ENCODE results near the gene CSNK2B. TPM values are rescaled to one million over a fixed set of nuclear protein-coding genes. Genes with fewer than 3 reads are reported as not detected.

The CSNK2B gene
- total RNA-seq, 1 experiment from 2014 or later: 219 TPM

- no peak for TF ChIP-seq SIN3A (IDR thresholded peaks at IDR 0.05; ENCODE audit: borderline replicate concordance, insufficient read depth, low read depth, low read length)
- TF ChIP-seq POLR2AphosphoS5 (IDR thresholded peaks at IDR 0.05; ENCODE audit: low read depth, low read length): peak; percentile 14; the same call in 1 of the 2 replicates
Measured at GRCh38 chr6:31622684-31623091, 43.2 kb upstream of the CSNK2B start.

GRCh38 chr6:31624070-31624469, 41.8 kb upstream of the CSNK2B start:
- H3K27me3 ChIP-seq (ENCODE audit: control insufficient read depth, insufficient read depth, low read length): no peaks in the 10 kb centered on the region
- peaks cover 44% of the 10 kb centered on the region for H3K36me3 ChIP-seq (ENCODE audit: control insufficient read depth, insufficient read depth, low read length)
- CTCF ChIA-PET: no interaction called here
- H3K27ac ChIP-seq (ENCODE audit: low read length): no peak overlapping the region
- no peaks in the 10 kb centered on the region for H3K9me3 ChIP-seq (ENCODE audit: control insufficient read depth, insufficient read depth, low read depth, low read length)
- H3K4me3 ChIP-seq (ENCODE audit: low read depth in 2 of 2, low read length in 2 of 2): no peak overlapping the region
- no peak for DNase-seq (ENCODE audit: low read depth, low spot score)
- intact Hi-C loops (cut with micrococcal nuclease; ENCODE audit: unreplicated experiment): no loop called here
- TF ChIP-seq REST (IDR thresholded peaks at IDR 0.05; ENCODE audit: insufficient read depth in 1 of 2, low read depth in 2 of 2, low read length in 1 of 2) (no peak), POLR2AphosphoS5 (IDR thresholded peaks at IDR 0.05; ENCODE audit: low read depth, low read length) (no peak), TCF7L2 (IDR thresholded peaks at IDR 0.05; ENCODE audit: low read depth, low read length) (no peak), CTCF (IDR thresholded peaks at IDR 0.05) (no peak), SIN3A (IDR thresholded peaks at IDR 0.05; ENCODE audit: borderline replicate concordance, insufficient read depth, low read depth, low read length) (no peak)
- POLR2A ChIA-PET: interaction anchor here (0.8 kb wide), 1 partner anchor 50 kb away, joined by 3 read pairs; no protein-coding TSS in a partner anchor
- in situ Hi-C loops (cut with HindIII; ENCODE audit: low pct_unique_long_range_greater_than_20kb, low sequenced_read_pairs): no loop called here
- peaks cover 12% of the 10 kb centered on the region for H3K4me1 ChIP-seq (ENCODE audit: control insufficient read depth, insufficient read depth, low read length)
- ATAC-seq: no peak
- no TSS peak for BruUV-seq (replicated peaks)

More at GRCh38 chr6:31622684-31623091, 43.2 kb upstream of the CSNK2B start:
- Histone ChIP-seq H3K9me3 (ENCODE audit: control insufficient read depth, insufficient read depth, low read depth, low read length) (no peaks in the 10 kb centered on the region), H3K27me3 (ENCODE audit: control insufficient read depth, insufficient read depth, low read length) (no peaks in the 10 kb centered on the region), H3K4me1 (ENCODE audit: control insufficient read depth, insufficient read depth, low read length) (peaks cover 12% of the 10 kb centered on the region), H3K4me3 (ENCODE audit: low read depth in 2 of 2, low read length in 2 of 2) (peak overlapping the region; percentile 83 to 84), H3K27ac (ENCODE audit: low read length) (peak overlapping the region; percentile 100), H3K36me3 (ENCODE audit: control insufficient read depth, insufficient read depth, low read length) (peaks cover 40% of the 10 kb centered on the region)
- ATAC-seq: no peak
- CTCF ChIA-PET: no interaction called here
- DNase-seq (ENCODE audit: low read depth, low spot score): no peak
- BruUV-seq (replicated peaks): no TSS peak
- intact Hi-C loops (cut with micrococcal nuclease; ENCODE audit: unreplicated experiment): no loop called here
- in situ Hi-C loops (cut with HindIII; ENCODE audit: low pct_unique_long_range_greater_than_20kb, low sequenced_read_pairs): no loop called here
- POLR2A ChIA-PET: no interaction called here

GRCh38 chr6:31626952-31627351, 38.9 kb upstream of the CSNK2B start:
- DNase-seq (ENCODE audit: low read depth, low spot score) (no peak), ATAC-seq (no peak)
- in situ Hi-C loops (cut with HindIII; ENCODE audit: low pct_unique_long_range_greater_than_20kb, low sequenced_read_pairs) (no loop called here), intact Hi-C loops (cut with micrococcal nuclease; ENCODE audit: unreplicated experiment) (no loop called here)
- no peak for TF ChIP-seq TCF7L2 (IDR thresholded peaks at IDR 0.05; ENCODE audit: low read depth, low read length)
- no peak for TF ChIP-seq CTCF (IDR thresholded peaks at IDR 0.05)
- no peak for TF ChIP-seq REST (IDR thresholded peaks at IDR 0.05; ENCODE audit: insufficient read depth in 1 of 2, low read depth in 2 of 2, low read length in 1 of 2)
- TF ChIP-seq POLR2AphosphoS5 (IDR thresholded peaks at IDR 0.05; ENCODE audit: low read depth, low read length): no peak
- no peak for TF ChIP-seq SIN3A (IDR thresholded peaks at IDR 0.05; ENCODE audit: borderline replicate concordance, insufficient read depth, low read depth, low read length)
- POLR2A ChIA-PET: no interaction called here
- BruUV-seq (replicated peaks): no TSS peak
- CTCF ChIA-PET: no interaction called here
- Histone ChIP-seq H3K27me3 (ENCODE audit: control insufficient read depth, insufficient read depth, low read length) (no peaks in the 10 kb centered on the region), H3K9me3 (ENCODE audit: control insufficient read depth, insufficient read depth, low read depth, low read length) (no peaks in the 10 kb centered on the region), H3K27ac (ENCODE audit: low read length) (no peak overlapping the region), H3K4me1 (ENCODE audit: control insufficient read depth, insufficient read depth, low read length) (peaks cover 11% of the 10 kb centered on the region), H3K4me3 (ENCODE audit: low read depth in 2 of 2, low read length in 2 of 2) (no peak overlapping the region), H3K36me3 (ENCODE audit: control insufficient read depth, insufficient read depth, low read length) (peaks cover 51% of the 10 kb centered on the region)

Measured in Panc1 (cell line).